HUES64 (cell line): ENCODE data around the gene KIF1B.

ENCODE experiments used
- H3K27ac ChIP-seq: 2 replicates; pipeline ENCODE4 v1.7.0; 2013; ENCODE audit warnings: low read depth, low read length, inconsistent platforms
- H3K27me3 ChIP-seq: 2 replicates; pipeline ENCODE4 v1.6.1; 2013; ENCODE audit warnings: mild to moderate bottlenecking, low read length; ENCODE audit not compliant: insufficient read depth
- H3K36me3 ChIP-seq: 2 replicates; pipeline ENCODE4 v1.6.1; 2013; ENCODE audit warnings: mild to moderate bottlenecking, low read length; ENCODE audit not compliant: insufficient read depth
- H3K4me1 ChIP-seq: 2 replicates; pipeline ENCODE4 v1.6.1; 2013; ENCODE audit warnings: mild to moderate bottlenecking, low read length, moderate library complexity; ENCODE audit not compliant: insufficient read depth
- H3K4me3 ChIP-seq: 2 replicates; pipeline ENCODE4 v1.5.1; 2013; ENCODE audit warnings: mild to moderate bottlenecking, low read length, moderate library complexity
- H3K9ac ChIP-seq: 2 replicates; pipeline ENCODE4 v1.6.1; 2013; ENCODE audit warnings: mild to moderate bottlenecking, low read depth, low read length
- H3K9me3 ChIP-seq: 2 replicates; pipeline ENCODE4 v1.6.1; 2013; ENCODE audit warnings: low read depth, low read length; ENCODE audit not compliant: insufficient read depth
- WGBS: fragments of 150-250, 120-280 bp; methylation state at CpG from one replicate; pipeline ENCODE4 v1.1.7; 2013; ENCODE audit warnings: missing lambda C conversion rate; 5-methylcytosine and 5-hydroxymethylcytosine counted together

The KIF1B gene

GRCh38 chr1:10177876-10178275, 32.5 kb upstream of the KIF1B start:
- no peak overlapping the region for H3K4me3 ChIP-seq
- no peaks in the 10 kb centered on the region for H3K27me3 ChIP-seq
- H3K9me3 ChIP-seq, result no peaks in the 10 kb centered on the region; the same call in 1 of the 2 replicates
- H3K9ac ChIP-seq, result peak overlapping the region; percentile 7; the same call in 1 of the 2 replicates
- 74% methylated on average over 5 of the region's 5 CpGs for WGBS
- peaks cover 30% of the 10 kb centered on the region for H3K4me1 ChIP-seq
- peak overlapping the region; percentile 58 for H3K27ac ChIP-seq
- H3K36me3 ChIP-seq, result peaks cover 37% of the 10 kb centered on the region

- 72% methylated on average over 22 of the region's 22 CpGs for WGBS
- Histone ChIP-seq H3K27ac (peak overlapping the region; percentile 88), H3K27me3 (no peaks in the 10 kb centered on the region), H3K4me3 (peak overlapping the region; percentile 4; the same call in 1 of the 2 replicates), H3K36me3 (peaks cover 32% of the 10 kb centered on the region), H3K9me3 (no peaks in the 10 kb centered on the region; the same call in 1 of the 2 replicates), H3K4me1 (peaks cover 30% of the 10 kb centered on the region), H3K9ac (peak overlapping the region; percentile 75; the same call in 1 of the 2 replicates)
Measured at GRCh38 chr1:10178597-10179405, 31.6 kb upstream of the KIF1B start.

- peak overlapping the region; percentile 88 for H3K27ac ChIP-seq
- peaks cover 30% of the 10 kb centered on the region for H3K4me1 ChIP-seq
- peak overlapping the region; percentile 75; the same call in 1 of the 2 replicates for H3K9ac ChIP-seq
- WGBS, result 93% methylated on average over 23 of the region's 23 CpGs
- no peaks in the 10 kb centered on the region for H3K27me3 ChIP-seq
- peaks cover 32% of the 10 kb centered on the region for H3K36me3 ChIP-seq
- H3K4me3 ChIP-seq, result no peak overlapping the region
- H3K9me3 ChIP-seq, result no peaks in the 10 kb centered on the region; the same call in 1 of the 2 replicates
Measured at GRCh38 chr1:10179406-10180091, 30.8 kb upstream of the KIF1B start.

- Histone ChIP-seq H3K36me3 (peaks cover 21% of the 10 kb centered on the region), H3K9me3 (no peaks in the 10 kb centered on the region), H3K9ac (no peak overlapping the region), H3K4me1 (peaks cover 30% of the 10 kb centered on the region), H3K27me3 (no peaks in the 10 kb centered on the region), H3K27ac (no peak overlapping the region), H3K4me3 (no peak overlapping the region)
- WGBS, result 94% methylated on average over 7 of the region's 7 CpGs
Measured at GRCh38 chr1:10181154-10181553, 29.2 kb upstream of the KIF1B start.

- Histone ChIP-seq H3K4me3 (no peak overlapping the region), H3K27me3 (no peaks in the 10 kb centered on the region), H3K9me3 (0 out of 2 replicates have a peak, but pooled peaks cover 3% of the 10 kb centered on the region), H3K27ac (no peak overlapping the region), H3K4me1 (no peaks in the 10 kb centered on the region; the same call in 1 of the 2 replicates), H3K9ac (no peak overlapping the region), H3K36me3 (peaks cover 3% of the 10 kb centered on the region)
- 86% methylated on average over 2 of the region's 2 CpGs for WGBS
Measured at GRCh38 chr1:10185759-10186158, 24.6 kb upstream of the KIF1B start.

- Histone ChIP-seq H3K4me1 (no peaks in the 10 kb centered on the region), H3K4me3 (no peak overlapping the region), H3K27me3 (no peaks in the 10 kb centered on the region), H3K9ac (no peak overlapping the region), H3K9me3 (0 out of 2 replicates have a peak, but pooled peaks cover 3% of the 10 kb centered on the region), H3K27ac (no peak overlapping the region), H3K36me3 (no peaks in the 10 kb centered on the region)
- WGBS, result 84% methylated on average over 12 of the region's 12 CpGs
Measured at GRCh38 chr1:10186331-10187025, 23.9 kb upstream of the KIF1B start.

- no peaks in the 10 kb centered on the region for H3K27me3 ChIP-seq
- 99% methylated on average over 4 of the region's 4 CpGs for WGBS
- H3K4me1 ChIP-seq, result no peaks in the 10 kb centered on the region
- H3K4me3 ChIP-seq, result no peak overlapping the region
- H3K9me3 ChIP-seq, result 0 out of 2 replicates have a peak, but pooled peaks cover 3% of the 10 kb centered on the region
- H3K36me3 ChIP-seq, result no peaks in the 10 kb centered on the region
- H3K9ac ChIP-seq, result no peak overlapping the region
- no peak overlapping the region for H3K27ac ChIP-seq
Measured at GRCh38 chr1:10187026-10187334, 23.4 kb upstream of the KIF1B start.

- no peaks in the 10 kb centered on the region for H3K36me3 ChIP-seq
- H3K9me3 ChIP-seq, result 0 out of 2 replicates have a peak, but pooled peaks cover 3% of the 10 kb centered on the region
- no peak overlapping the region for H3K9ac ChIP-seq
- no peak overlapping the region for H3K4me3 ChIP-seq
- no peaks in the 10 kb centered on the region for H3K4me1 ChIP-seq
- no peak overlapping the region for H3K27ac ChIP-seq
- no peaks in the 10 kb centered on the region for H3K27me3 ChIP-seq
- 100% methylated on average over 2 of the region's 2 CpGs for WGBS
Measured at GRCh38 chr1:10188133-10188650, 22.2 kb upstream of the KIF1B start.

GRCh38 chr1:10189659-10190058, 20.7 kb upstream of the KIF1B start:
- no peaks in the 10 kb centered on the region for H3K4me1 ChIP-seq
- H3K4me3 ChIP-seq, result no peak overlapping the region
- H3K27ac ChIP-seq, result no peak overlapping the region
- no peak overlapping the region for H3K9ac ChIP-seq
- 81% methylated on average over 4 of the region's 4 CpGs for WGBS
- no peaks in the 10 kb centered on the region for H3K27me3 ChIP-seq
- H3K9me3 ChIP-seq, result 0 out of 2 replicates have a peak, but pooled peaks cover 3% of the 10 kb centered on the region
- H3K36me3 ChIP-seq, result no peaks in the 10 kb centered on the region

- Histone ChIP-seq H3K9me3 (0 out of 2 replicates have a peak, but pooled peaks cover 3% of the 10 kb centered on the region), H3K27me3 (no peaks in the 10 kb centered on the region), H3K4me1 (no peaks in the 10 kb centered on the region), H3K36me3 (no peaks in the 10 kb centered on the region), H3K4me3 (no peak overlapping the region), H3K27ac (no peak overlapping the region), H3K9ac (no peak overlapping the region)
- WGBS, result 97% methylated on average over 4 of the region's 5 CpGs
Measured at GRCh38 chr1:10192263-10192662, 18.1 kb upstream of the KIF1B start.
